Naive thymus-derived CD8-positive, alpha-beta T cell (primary cell): ENCODE data around the gene SFMBT1. TPM values are rescaled to one million over a fixed set of nuclear protein-coding genes. Genes with fewer than 3 reads are reported as not detected.

Experiments used
- ATAC-seq, 2 donors: fragments of 150-1000 bp; cut with Tn5 transposase in 1 of 2; sonication (Bioruptor Pico), chemical (Tn5 transposase) in 1 of 2; 1 replicate in 1 of 2; 2 replicates in 1 of 2; pipeline ENCODE4 v1.10.0; 2021; ENCODE audit warnings: mild to moderate bottlenecking in 2 of 2, moderate library complexity in 2 of 2
- POLR2A ChIA-PET: fragments of 350-600 bp; sonication (Branson Sonifier 250); formaldehyde crosslinking; loops from one replicate; lab custom pipeline; 2021; ENCODE audit warnings: antibody characterized with exemption; lab: Charles Lee
- DNase-seq, 10 donors: peaks; one replicate each; pipeline versions ENCODE4 v3.0.0 to v3.0.0-alpha.2; 2020 to 2022
- H3K27ac Mint-ChIP-seq, 10 donors: one replicate each; pipeline ENCODE4 v1.8.0; 2020 to 2022; ENCODE audit warnings: mild to moderate bottlenecking in 10 of 10, mixed read lengths in 10 of 10, moderate library complexity in 4 of 10, inconsistent platforms in 1 of 10
- H3K27me3 Mint-ChIP-seq, 5 donors: one replicate each; pipeline ENCODE4 v1.8.0; 2021 to 2022; ENCODE audit warnings: mixed read lengths in 5 of 5
- H3K36me3 Mint-ChIP-seq, 3 donors: one replicate each; pipeline ENCODE4 v1.8.0; 2020 to 2022; ENCODE audit warnings: mixed read lengths in 3 of 3, mild to moderate bottlenecking in 2 of 3, inconsistent platforms in 1 of 3
- H3K4me1 Mint-ChIP-seq, 4 donors: one replicate each; pipeline ENCODE4 v1.8.0; 2021 to 2022; ENCODE audit warnings: mixed read lengths in 4 of 4
- H3K4me3 Mint-ChIP-seq, 10 donors: one replicate each; pipeline ENCODE4 v1.8.0; 2020 to 2022; ENCODE audit warnings: mild to moderate bottlenecking in 10 of 10, mixed read lengths in 10 of 10, moderate library complexity in 6 of 10, inconsistent platforms in 1 of 10
- H3K9me3 Mint-ChIP-seq, 9 donors: one replicate each; pipeline ENCODE4 v1.8.0; 2020 to 2022; ENCODE audit warnings: mixed read lengths in 9 of 9, mild to moderate bottlenecking in 3 of 9, inconsistent platforms in 1 of 9, moderate library complexity in 1 of 9
- polyA plus RNA-seq, 3 donors: library from polyadenylated mRNA; unstranded; fragments of 300-500 nt; fragmentation: Illumina TruSeq; gene quantifications; one replicate each; pipeline ENCODE4 v1.2.3, GENCODE V29; 2021
- total RNA-seq, 8 experiments: library from RNA in 2 of 8; stranded (reverse) in 2 of 8; gene quantifications; one replicate each; pipeline ENCODE4 v1.2.3 and lab custom pipeline; 2021 to 2026

Gene SFMBT1
- total and polyA plus RNA-seq, 5 experiments from 2014 or later = 13.4 to 35.5 (median 29.7) TPM

GRCh38 chr3:53079791-53080555, 34.1 kb upstream of the SFMBT1 start:
- no peaks in the 10 kb centered on the region for H3K27me3 Mint-ChIP-seq
- POLR2A ChIA-PET = no interaction called here
- peak overlapping the region in 4 of 10 donors; percentile 11 to 57 (median 28) for H3K27ac Mint-ChIP-seq
- no peaks in the 10 kb centered on the region for H3K4me1 Mint-ChIP-seq
- ATAC-seq (no peak), DNase-seq (no peak)
- H3K36me3 Mint-ChIP-seq = no peaks in the 10 kb centered on the region
- H3K9me3 Mint-ChIP-seq = no peaks in the 10 kb centered on the region
- H3K4me3 Mint-ChIP-seq = no peak overlapping the region

DNA sequence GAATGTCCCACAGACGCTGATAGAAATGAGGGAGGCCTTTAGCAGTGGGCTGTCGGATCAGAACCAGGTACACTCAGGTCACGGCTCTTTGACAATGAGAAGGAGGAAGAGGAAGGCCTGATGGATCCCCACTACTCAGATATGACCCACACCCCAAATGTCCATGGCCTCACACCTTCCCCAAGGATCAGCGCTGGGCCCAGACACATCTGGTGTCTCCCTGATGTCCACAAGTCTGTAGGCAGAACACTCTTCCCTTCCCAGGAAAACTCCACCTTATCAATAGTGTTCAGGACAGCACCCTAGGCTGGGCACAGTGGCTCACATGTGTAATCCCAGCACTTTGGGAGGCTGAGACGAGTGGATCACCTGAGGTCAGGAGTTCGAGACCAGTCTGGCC, 33.3 kb upstream of the SFMBT1 start:
- Mint-ChIP-seq H3K27ac (peak overlapping the region in 1 of 10 donors; percentile 5), H3K4me1 (peaks cover 0 to 2% (median under 1%) of the 10 kb centered on the region in 4 donors)

DNA sequence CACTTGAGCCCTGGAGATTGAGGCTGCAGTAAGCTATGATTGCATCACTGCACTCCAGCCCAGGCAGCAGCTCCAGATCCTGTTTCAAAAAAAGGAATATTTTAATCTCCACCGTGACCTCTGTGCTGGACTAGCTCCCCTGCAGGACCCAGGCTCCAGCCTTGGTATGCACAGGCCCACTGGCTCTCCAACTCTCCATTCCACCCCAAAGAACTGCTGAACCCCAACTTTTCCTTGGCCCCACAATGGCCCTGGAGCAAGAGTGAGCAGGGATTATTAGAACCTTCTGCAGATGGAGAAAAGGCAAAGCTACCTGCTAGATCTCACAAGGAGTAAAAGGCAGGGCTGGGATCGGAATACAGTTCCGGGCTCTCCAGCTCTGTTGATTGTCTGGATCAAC, 32.8 kb upstream of the SFMBT1 start:
- Mint-ChIP-seq H3K27ac (peak overlapping the region in 2 of 10 donors; percentile 5 to 71), H3K36me3 (no peaks in the 10 kb centered on the region), H3K9me3 (no peaks in the 10 kb centered on the region), H3K27me3 (no peaks in the 10 kb centered on the region), H3K4me3 (no peak overlapping the region), H3K4me1 (peaks cover 0 to 3% (median under 1%) of the 10 kb centered on the region in 4 donors)
- POLR2A ChIA-PET = no interaction called here
- DNase-seq (no peak), ATAC-seq (no peak)

More for the DNA sequence above, 33.3 kb upstream of the SFMBT1 start:
- Mint-ChIP-seq H3K4me3 (no peak overlapping the region), H3K27me3 (no peaks in the 10 kb centered on the region), H3K9me3 (no peaks in the 10 kb centered on the region), H3K36me3 (no peaks in the 10 kb centered on the region)
- POLR2A ChIA-PET = no interaction called here
- DNase-seq (no peak), ATAC-seq (no peak)

- no peak for ATAC-seq
- peaks cover 8 to 12% (median 10%) of the 10 kb centered on the region in 4 donors for H3K4me1 Mint-ChIP-seq
- H3K36me3 Mint-ChIP-seq = no peaks in the 10 kb centered on the region
- H3K9me3 Mint-ChIP-seq = no peaks in the 10 kb centered on the region
- POLR2A ChIA-PET = no interaction called here
- no peak overlapping the region for H3K27ac Mint-ChIP-seq
- no peak overlapping the region for H3K4me3 Mint-ChIP-seq
- no peak for DNase-seq
- no peaks in the 10 kb centered on the region for H3K27me3 Mint-ChIP-seq
Measured at GRCh38 chr3:53077476-53078220, 31.8 kb upstream of the SFMBT1 start.

GRCh38 chr3:53075743-53076140, 29.9 kb upstream of the SFMBT1 start:
- POLR2A ChIA-PET = no interaction called here
- H3K27ac Mint-ChIP-seq = peak overlapping the region in 5 of 10 donors; percentile 42 to 78 (median 63)
- no peak for ATAC-seq
- peaks cover 14 to 21% (median 19%) of the 10 kb centered on the region in 4 donors for H3K4me1 Mint-ChIP-seq
- H3K27me3 Mint-ChIP-seq = no peaks in the 10 kb centered on the region
- no peaks in the 10 kb centered on the region for H3K36me3 Mint-ChIP-seq
- no peak overlapping the region for H3K4me3 Mint-ChIP-seq
- no peak for DNase-seq
- H3K9me3 Mint-ChIP-seq = no peaks in the 10 kb centered on the region

GRCh38 chr3:53074761-53075742, 29.2 kb upstream of the SFMBT1 start:
- peak overlapping the region in 6 of 10 donors; percentile 34 to 68 (median 49) for H3K4me3 Mint-ChIP-seq
- H3K27ac Mint-ChIP-seq = peak overlapping the region in 8 of 10 donors; percentile 27 to 82 (median 72)
- POLR2A ChIA-PET = interaction anchor here (2.6 kb wide), 1 partner anchor 30 kb away, joined by 15 read pairs; the partner anchor contains the start of gene SFMBT1
- ATAC-seq (no peak), DNase-seq (no peak)
- H3K4me1 Mint-ChIP-seq = peaks cover 14 to 21% (median 19%) of the 10 kb centered on the region in 4 donors
- no peaks in the 10 kb centered on the region for H3K36me3 Mint-ChIP-seq
- H3K27me3 Mint-ChIP-seq = no peaks in the 10 kb centered on the region
- no peaks in the 10 kb centered on the region for H3K9me3 Mint-ChIP-seq

GRCh38 chr3:53074366-53074696, 28.5 kb upstream of the SFMBT1 start:
- H3K36me3 Mint-ChIP-seq = no peaks in the 10 kb centered on the region
- ATAC-seq (no peak), DNase-seq (no peak)
- H3K4me3 Mint-ChIP-seq = peak overlapping the region in 9 of 10 donors; percentile 17 to 68 (median 48)
- POLR2A ChIA-PET = interaction anchor here (2.6 kb wide), 1 partner anchor 29 kb away, joined by 15 read pairs; the partner anchor contains the start of gene SFMBT1
- H3K27ac Mint-ChIP-seq = peak overlapping the region; percentile 25 to 89 (median 72)
- H3K4me1 Mint-ChIP-seq = peaks cover 14 to 21% (median 19%) of the 10 kb centered on the region in 4 donors
- no peaks in the 10 kb centered on the region for H3K9me3 Mint-ChIP-seq
- H3K27me3 Mint-ChIP-seq = no peaks in the 10 kb centered on the region

DNA sequence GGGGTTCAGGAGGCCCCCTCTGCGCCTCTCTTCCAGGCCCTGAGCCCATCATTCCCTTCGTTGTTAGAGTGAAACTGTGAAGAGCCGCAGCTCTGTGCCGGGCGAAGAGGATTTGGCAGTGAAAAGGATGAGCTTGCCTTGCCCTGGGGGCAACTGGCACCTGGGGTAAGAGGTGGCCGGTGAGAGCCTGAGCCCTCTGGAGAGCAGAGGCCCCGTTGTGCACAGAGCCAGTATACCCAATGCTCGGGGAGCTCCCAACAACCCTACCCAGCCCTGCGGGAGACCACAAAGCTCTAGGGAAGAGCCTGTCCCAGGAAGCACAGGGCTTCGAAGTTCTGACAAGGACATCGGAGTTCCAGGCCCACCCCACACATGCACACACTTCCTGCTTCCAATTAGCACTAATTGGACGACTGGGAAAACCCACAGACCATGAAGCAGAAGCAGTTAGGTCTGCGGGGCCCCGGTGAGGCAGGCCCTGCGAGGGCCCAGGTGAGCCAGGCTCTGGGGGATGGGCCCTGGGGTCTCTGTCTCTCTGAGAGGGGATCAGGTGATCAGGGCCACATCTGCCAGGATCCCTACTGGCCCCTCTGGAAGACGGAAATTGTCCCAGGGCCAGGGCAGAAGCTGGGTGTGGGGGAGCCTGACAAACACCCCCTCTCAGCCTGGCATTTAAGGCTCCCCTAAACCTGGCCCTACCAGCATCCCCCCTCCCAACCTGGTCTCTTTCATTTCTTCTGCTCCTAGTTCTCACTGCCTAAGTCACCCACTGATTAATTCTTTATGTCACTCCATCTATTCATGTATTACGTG, 27.9 kb upstream of the SFMBT1 start:
- Mint-ChIP-seq H3K36me3 (no peaks in the 10 kb centered on the region), H3K4me3 (peak overlapping the region; percentile 85 to 96 (median 93)), H3K27me3 (no peaks in the 10 kb centered on the region), H3K27ac (peak overlapping the region in 9 of 10 donors; percentile 87 to 97 (median 96)), H3K9me3 (no peaks in the 10 kb centered on the region), H3K4me1 (peaks cover 14 to 21% (median 19%) of the 10 kb centered on the region in 4 donors)
- POLR2A ChIA-PET = interaction anchor here (1.8 to 2.6 kb wide), 2 partner anchors 29 to 303 kb away, joined by 7 to 15 read pairs; partner anchors contain the start of genes NEK4 and SFMBT1
- no peak for DNase-seq
- ATAC-seq = no peak

GRCh38 chr3:53072653-53073552, 27.0 kb upstream of the SFMBT1 start:
- DNase-seq (peak; percentile 78 to 93 (median 87)), ATAC-seq (peak; percentile 87 to 95)
- Mint-ChIP-seq H3K27ac (peak overlapping the region; percentile 87 to 97 (median 96)), H3K36me3 (no peaks in the 10 kb centered on the region), H3K27me3 (no peaks in the 10 kb centered on the region), H3K4me1 (peaks cover 14 to 21% (median 19%) of the 10 kb centered on the region in 4 donors), H3K9me3 (no peaks in the 10 kb centered on the region), H3K4me3 (peak overlapping the region; percentile 85 to 96 (median 93))
- POLR2A ChIA-PET = interaction anchor here (0.5 to 2.6 kb wide), 4 partner anchors 28 to 302 kb away, joined by 3 to 15 read pairs (median 6); partner anchors contain the start of genes NEK4 and SFMBT1

- Mint-ChIP-seq H3K36me3 (no peaks in the 10 kb centered on the region), H3K4me3 (peak overlapping the region; percentile 85 to 96 (median 93)), H3K9me3 (no peaks in the 10 kb centered on the region), H3K4me1 (peaks cover 14 to 21% (median 19%) of the 10 kb centered on the region in 4 donors), H3K27ac (peak overlapping the region; percentile 87 to 97 (median 96)), H3K27me3 (no peaks in the 10 kb centered on the region)
- ATAC-seq (no peak), DNase-seq (no peak)
- POLR2A ChIA-PET = interaction anchor here (0.6 to 1.8 kb wide), 4 partner anchors 27 to 301 kb away, joined by 3 to 11 read pairs (median 5); partner anchors contain the start of genes NEK4 and SFMBT1
Measured at GRCh38 chr3:53071882-53072431, 26.1 kb upstream of the SFMBT1 start.
